Mesenteric fat pad (tissue), 1 donor: ENCODE data around the gene PKLR. TPM values are rescaled to one million over a fixed set of nuclear protein-coding genes. Genes with fewer than 3 reads are reported as not detected.

Experiments
- DNase-seq: peaks from one replicate; pipeline ENCODE4 v3.0.0-alpha.2; 2020; ENCODE audit warnings: low spot score
- long read RNA-seq: library from polyadenylated mRNA; unstranded; transcript quantifications from one replicate; pipeline ENCODE4 v2.0.0, GENCODE V29; 2020
- total RNA-seq: library from RNA; stranded (reverse); fragmentation: NEBNext Ultra II Directional; extraction: Animal tissue kit (Norgen Biotek cat#: 25700); gene quantifications from one replicate; pipeline ENCODE4 v1.2.1, GENCODE V29; 2021
- donor health status: DM: yes; HTN: yes; CAD: no.

The PKLR gene
- not detected for total RNA-seq
- long read RNA-seq = 0 reads

- DNase-seq = no peak
Measured at GRCh38 chr1:155301342-155301841, at the start of gene PKLR. TSS of gene PKLR (minus strand) at chr1:155301438. CDS start at chr1:155301395, 43 bp downstream.

DNA sequence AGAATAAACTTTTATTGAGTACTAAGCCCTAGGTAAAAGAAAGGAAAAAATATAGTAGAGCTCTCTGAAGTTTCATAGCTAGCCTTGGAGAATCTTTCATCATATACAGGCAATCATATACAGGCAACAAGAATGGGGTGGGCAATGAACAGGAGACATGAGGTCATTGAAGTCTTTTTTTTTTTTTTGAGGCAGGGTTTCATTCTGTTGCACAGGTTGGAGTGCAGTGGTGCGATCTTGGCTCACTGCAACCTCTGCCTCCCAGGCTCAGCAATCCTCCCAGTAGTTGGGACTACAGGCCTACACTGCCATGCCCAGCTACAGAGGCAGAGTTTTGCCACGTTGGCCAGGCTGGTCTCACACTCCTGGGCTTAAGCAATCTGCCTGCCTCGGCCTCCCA lies 41.6 kb upstream of the PKLR start:
- no peak for DNase-seq

- no peak for DNase-seq
Measured at GRCh38 chr1:155339515-155340097, 38.4 kb upstream of the PKLR start.

DNA sequence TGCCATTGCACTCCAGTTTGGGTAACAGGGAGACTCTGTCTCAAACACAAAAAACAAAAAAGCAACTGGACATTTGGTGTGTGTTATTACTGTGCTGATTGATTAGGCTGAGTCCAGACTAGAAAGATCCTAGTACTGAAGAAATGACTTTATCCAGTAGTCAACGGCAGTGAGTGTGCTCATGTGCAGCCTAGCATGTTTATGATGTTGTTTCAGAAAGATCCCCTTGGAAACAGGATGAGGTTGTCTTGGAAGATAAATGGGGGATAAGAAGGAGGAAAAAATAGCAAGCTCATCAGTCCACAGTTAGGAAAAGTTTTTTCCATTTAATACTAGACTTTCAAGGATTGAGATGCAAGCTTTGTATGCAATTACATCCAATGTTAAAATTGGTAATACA lies 33.7 kb upstream of the PKLR start:
- DNase-seq = no peak

DNA sequence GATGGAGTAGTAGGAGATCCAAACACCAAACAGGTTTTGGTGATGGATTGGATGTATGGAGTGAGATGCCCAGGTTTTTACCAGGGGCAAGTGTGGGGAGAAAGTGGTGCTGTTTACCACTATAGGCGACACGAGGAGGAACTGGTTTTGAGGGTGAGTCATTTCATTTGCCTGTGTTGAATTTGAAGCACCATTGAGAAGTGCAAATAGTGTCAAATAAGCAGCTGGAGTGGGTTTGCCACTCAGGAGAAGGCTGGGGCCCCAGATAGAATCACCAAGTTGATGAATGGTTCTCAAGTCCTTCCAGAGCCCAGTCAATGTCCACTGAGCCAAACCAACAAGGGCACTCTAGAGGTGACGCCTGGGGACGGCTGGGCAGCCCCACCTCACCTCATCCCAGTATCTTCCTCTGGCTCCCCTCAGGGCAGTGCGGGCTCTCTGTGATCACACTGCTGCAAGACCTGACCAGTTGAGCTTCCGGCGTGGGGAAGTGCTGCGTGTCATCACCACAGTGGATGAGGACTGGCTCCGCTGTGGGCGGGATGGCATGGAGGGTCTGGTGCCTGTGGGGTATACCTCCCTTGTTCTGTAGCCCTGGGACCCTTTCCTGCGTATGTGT lies 28.9 kb upstream of the PKLR start:
- DNase-seq = peak; percentile 68

DNA sequence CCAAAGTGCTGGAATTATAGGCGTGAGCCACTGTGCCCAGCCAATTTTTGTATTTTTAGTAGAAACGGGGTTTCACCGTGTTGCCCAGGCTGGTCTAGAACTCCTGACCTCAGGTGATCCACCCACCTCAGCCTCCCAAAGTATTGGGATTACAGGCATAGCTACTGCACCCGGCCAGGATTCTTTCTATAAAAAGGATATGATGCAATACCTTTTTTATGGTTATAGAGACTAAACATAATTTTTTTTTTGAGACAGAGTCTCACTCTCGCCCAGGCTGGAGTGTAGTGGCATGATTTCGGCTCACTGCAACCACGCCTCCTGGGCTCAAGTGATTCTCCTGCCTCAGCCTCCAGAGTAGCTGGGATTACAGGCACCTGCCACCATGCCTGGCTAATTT lies 27.6 kb upstream of the PKLR start:
- DNase-seq = peak; percentile 8

GRCh38 chr1:155327981-155328380 lies 26.7 kb upstream of the PKLR start:
- peak; percentile 41 for DNase-seq

DNA sequence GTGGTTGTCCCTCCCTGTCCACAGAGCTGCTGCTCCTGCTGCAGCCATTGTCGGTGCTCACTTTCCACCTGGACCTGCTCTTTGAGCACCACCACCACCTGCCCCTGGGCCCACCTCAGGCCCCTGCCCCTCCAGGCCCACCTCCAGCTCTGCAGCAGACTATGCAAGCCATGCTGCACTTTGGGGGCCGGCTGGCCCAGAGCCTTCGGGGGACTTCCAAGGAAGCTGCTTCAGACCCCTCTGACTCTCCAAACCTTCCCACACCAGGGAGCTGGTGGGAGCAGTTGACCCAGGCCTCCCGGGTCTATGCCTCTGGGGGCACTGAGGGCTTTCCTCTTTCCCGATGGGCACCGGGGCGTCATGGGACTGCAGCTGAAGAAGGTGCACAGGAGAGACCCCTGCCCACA lies 25.4 kb upstream of the PKLR start:
- DNase-seq = peak; percentile 89

DNA sequence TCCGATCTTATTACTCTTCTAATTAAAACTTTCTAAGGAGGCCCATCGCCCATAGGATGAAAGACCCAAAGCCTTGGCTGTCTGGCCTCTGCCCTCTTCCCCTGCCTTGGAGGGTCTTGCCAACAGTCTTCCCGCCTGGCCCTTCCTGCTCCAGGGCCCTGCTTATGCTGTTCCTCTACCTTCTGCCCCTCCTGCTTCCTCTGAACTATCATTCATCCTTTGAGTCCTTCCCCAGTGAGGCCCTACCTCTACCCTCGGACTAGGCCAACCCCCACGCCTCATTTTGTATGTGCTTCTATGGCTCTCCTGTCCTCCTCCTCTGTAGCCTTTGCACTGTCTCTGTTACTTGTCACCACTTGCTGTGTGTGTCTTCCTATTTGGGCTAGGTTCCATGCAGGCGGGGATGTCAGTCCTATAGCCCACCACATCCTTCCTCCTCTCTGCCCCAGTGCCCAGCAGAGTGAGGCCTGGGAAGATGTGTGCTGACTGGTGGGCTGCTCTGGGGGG lies 24.8 kb upstream of the PKLR start:
- peak; percentile 72 for DNase-seq

DNA sequence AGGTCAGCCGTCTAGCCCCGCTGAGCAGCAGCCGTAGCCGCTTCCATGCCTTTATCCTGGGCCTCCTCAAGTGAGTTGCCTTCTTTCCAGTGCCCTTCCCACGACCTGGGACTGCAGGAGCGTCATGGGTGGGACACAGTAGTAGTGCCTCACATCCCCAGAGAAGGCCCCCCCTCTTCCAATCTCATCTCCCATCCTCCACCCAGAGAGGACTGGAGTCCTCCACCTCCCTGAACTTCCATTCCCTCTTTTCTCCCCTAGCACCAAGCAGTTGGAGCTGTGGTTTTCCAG lies 24.3 kb upstream of the PKLR start:
- no peak for DNase-seq

- DNase-seq = peak; percentile 90
Measured at GRCh38 chr1:155324717-155325602, 23.7 kb upstream of the PKLR start.

- DNase-seq = peak; percentile 97
Measured at GRCh38 chr1:155324037-155324716, 22.9 kb upstream of the PKLR start.

- DNase-seq = peak; percentile 96
Measured at GRCh38 chr1:155323729-155324036, 22.4 kb upstream of the PKLR start.

- DNase-seq = peak; percentile 97
Measured at GRCh38 chr1:155322953-155323728, 21.9 kb upstream of the PKLR start.

GRCh38 chr1:155322571-155322952 lies 21.3 kb upstream of the PKLR start:
- DNase-seq = peak; percentile 90

GRCh38 chr1:155321639-155322503 lies 20.6 kb upstream of the PKLR start:
- DNase-seq = peak; percentile 86

- peak; percentile 92 for DNase-seq
Measured at GRCh38 chr1:155320661-155321617, 19.7 kb upstream of the PKLR start, which contains the start of gene RUSC1. TSS of gene RUSC1 (plus strand) at chr1:155320894. CDS start at chr1:155321774, 880 bp downstream.

GRCh38 chr1:155320252-155320651 lies 19.0 kb upstream of the PKLR start:
- DNase-seq = no peak

- no peak for DNase-seq
Measured at GRCh38 chr1:155319536-155319935, 18.3 kb upstream of the PKLR start.
